COLO668 (cell line): ENCODE results near the gene PILRB.
"Not testable (repeated sequence)": the region's sequence is repeated elsewhere in the genome, so short reads cannot be mapped to it uniquely, and the experiment has no call there.

Source experiments
- DNase-seq: peaks from one replicate; lab custom pipeline; 2025; ENCODE audit not compliant: unreplicated experiment; lab: John Stamatoyannopoulos, UW

The PILRB gene

DNA sequence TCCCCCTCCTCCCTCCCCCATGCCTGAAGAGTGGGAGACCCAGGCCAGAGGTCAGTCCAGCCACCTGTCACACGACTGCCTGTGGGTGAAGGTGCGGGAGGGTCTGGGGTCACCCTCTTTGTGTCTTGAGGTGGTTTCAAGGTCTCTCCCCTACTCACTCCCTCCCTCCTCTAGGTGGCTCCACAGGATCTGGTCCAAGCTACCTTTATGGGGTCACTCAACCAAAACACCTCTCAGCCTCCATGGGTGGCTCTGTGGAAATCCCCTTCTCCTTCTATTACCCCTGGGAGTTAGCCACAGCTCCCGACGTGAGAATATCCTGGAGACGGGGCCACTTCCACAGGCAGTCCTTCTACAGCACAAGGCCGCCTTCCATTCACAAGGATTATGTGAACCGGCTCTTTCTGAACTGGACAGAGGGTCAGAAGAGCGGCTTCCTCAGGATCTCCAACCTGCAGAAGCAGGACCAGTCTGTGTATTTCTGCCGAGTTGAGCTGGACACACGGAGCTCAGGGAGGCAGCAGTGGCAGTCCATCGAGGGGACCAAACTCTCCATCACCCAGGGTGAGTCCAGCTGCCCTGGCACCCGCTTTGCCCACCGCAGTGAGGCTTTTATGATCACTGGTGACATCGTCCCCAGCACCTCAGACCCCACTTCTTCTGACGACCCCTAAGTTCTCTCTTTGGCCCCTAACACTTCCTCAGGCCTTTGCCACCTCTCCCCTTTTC, 16.1 kb downstream of the PILRB start:
- not testable (repeated sequence) for DNase-seq

GRCh38 chr7:100374601-100375000, 16.7 kb downstream of the PILRB start:
- no peak for DNase-seq

DNA sequence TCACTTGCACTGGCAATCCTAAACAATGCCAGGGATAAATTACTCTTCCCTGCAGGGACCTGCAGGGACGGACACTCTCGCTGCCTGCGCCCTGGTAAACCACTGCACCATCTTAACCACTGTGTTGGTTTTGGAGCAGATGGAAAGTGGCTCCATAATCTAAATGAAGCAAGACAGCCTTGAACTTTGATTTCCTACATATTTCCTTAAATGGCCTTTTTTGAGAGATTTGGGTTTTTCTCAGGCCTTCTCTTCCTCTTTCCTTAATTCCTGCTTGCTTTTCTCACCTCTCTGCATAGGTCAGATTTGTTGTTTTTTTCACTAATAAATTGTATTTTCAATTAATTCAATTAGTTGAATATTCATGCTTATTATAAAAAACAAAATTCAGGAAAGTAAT, 18.1 kb downstream of the PILRB start:
- DNase-seq, result no peak

- no peak for DNase-seq
These were observed 20.3 kb downstream of the PILRB start for GRCh38 chr7:100378114-100378755.

DNA sequence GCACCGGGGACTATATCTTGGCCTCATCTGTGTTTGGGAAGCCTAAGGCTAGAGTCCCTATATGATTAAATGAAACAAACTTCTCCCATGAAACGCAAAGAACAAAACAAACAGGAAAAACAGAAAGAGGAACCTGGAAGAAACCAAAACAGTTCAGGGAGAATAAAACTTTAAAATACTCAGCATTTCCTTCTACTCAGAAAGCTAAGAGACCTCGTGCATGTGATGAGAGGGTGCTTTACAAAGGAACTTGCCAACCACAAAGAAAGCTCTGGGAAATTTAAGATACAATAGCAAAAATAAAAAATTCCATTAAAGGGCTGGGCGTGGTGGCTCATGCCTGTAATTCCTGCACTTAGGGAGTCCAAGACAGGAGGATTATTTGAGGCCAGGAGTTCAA, 22.3 kb downstream of the PILRB start:
- no peak for DNase-seq

- not testable (repeated sequence) for DNase-seq
These were observed 23.8 kb downstream of the PILRB start for GRCh38 chr7:100381531-100382233.

DNA sequence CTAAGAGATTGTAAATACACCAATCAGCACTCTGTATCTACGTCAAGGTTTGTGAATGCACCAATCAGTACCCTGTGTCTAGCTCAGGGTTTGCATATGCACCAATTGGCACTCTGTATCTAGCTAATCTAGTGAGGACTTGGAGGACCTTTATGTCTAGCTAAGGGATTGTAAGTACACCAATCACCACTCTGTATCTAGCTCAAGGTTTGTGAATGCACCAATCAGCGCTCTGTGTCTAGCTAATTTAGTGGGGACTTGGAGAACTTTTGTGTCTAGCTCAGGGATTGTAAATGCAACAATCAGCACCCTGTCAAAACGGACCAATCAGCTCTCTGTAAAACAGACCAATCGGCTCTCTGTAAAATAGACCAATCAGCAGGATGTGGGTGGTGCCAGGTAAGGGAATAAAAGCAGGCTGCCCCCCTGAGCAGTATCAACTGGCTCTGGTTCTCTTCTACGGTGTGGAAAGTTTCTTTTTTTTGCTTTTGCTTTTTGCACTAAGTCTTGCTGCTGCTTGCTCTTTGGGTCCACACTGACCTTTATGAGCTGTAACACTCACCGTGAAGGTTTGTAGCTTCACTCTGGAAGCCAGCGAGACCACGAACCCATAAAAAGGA, 24.4 kb downstream of the PILRB start:
- not testable (repeated sequence) for DNase-seq

- DNase-seq, result no peak
These were observed 26.8 kb downstream of the PILRB start for GRCh38 chr7:100384628-100385294.

DNA sequence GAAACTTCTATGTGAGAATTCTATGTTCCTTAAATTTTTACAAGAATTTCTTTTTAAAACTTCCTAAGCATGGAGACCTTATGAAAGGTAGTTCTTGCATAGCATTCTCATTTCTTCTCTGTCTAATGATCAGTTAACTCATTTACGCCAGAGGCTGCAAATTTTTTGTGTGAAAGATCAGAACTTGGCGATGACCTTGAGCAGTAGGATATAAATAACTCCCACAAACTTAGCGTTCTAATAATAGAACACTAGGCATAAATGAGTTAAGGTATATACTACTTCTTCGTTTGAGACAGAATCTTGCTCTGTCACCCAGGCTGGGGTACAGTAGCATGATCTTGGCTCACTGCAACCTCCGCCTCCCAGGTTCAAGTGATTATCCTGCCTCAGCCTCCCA, 29.0 kb downstream of the PILRB start:
- DNase-seq, result no peak

DNA sequence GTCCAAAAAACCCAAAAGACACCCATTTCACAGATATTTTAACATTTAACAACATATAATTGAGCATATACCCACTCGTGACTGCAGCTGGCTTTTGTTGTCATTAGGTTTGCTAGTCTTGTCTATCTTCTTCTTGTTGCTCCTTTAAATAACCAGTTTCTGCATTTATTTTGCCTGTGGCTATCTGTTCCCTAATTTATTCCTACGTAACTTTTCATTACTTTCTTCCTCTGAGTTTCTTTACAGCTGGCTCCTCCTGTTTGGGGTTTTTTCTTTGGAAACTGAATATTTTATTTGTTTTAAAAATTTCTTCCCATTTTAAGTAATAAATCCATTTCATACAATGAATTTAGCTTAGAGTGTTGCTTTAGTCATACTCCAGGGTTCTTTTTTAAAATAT, 29.8 kb downstream of the PILRB start:
- no peak for DNase-seq

DNA sequence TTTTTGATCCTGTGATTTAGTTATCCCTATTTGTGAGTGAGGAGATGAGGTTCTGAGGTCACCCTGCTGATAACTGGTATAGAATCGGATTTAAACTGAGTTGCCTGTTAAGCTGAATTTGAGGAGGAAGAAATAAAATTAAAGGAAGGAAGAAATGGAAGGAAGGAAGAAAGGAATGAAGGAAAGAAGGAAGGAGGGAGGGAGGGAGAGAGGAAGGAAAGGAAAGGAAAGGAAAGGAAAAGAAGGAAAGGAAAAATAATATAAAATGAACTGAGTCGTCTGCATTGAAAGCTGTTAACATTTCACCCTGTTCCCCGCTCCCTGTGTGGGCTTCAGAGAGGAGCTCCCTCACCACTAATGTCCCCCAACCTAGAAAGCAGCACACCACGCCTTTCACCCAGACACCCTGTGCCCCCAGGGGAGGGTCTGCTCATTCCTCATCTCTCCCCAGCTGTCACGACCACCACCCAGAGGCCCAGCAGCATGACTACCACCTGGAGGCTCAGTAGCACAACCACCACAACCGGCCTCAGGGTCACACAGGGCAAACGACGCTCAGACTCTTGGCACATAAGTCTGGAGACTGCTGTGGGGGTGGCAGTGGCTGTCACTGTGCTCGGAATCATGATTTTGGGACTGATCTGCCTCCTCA, 31.6 kb downstream of the PILRB start:
- no peak for DNase-seq

GRCh38 chr7:100390286-100391009, 32.5 kb downstream of the PILRB start:
- DNase-seq, result no peak

- DNase-seq, result no peak
These were observed 35.5 kb downstream of the PILRB start for GRCh38 chr7:100393233-100393905.

DNA sequence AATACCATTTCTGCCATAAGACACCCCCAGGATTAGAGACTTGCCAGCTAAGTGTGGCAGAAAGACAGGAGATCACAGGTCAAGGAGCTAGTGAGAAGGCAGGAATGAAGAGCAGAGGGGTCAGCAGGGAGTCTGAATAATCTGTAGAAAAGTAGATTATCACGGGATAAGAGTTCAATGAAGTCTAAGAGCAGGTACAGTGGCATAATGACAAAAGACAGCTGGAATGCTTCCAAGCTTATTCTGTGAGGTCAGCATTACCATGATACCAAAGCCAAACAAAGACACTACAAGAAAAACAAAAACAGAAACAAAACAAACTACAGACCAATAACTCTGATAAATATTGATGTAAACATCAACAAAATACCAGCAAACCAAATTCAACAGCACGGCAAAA, 36.2 kb downstream of the PILRB start:
- DNase-seq, result no peak

DNA sequence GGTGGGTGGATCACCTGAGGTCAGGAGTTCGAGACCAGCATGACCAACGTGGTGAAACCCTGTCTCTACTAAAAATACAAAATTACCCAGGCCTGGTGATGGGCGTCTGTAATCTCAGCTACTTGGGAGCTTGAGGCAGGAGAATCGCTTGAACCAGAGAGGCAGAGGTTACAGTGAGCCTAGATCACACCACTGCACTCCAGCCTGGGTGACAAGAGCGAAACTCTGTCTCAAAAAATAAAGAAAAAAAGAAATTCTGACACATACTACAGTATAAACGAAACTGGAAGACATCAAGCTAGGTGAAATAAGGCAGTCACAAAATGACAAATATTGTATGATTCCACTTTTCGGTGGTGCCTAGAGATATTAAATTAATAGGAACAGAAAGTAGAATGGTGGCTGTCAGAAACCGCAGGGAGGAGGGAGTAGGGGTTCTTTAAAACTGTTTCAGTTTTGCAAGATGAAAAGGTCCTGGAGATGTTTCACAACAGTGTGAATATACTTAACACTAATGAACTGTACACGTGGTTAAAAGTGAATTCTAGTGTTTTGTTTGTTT, 38.6 kb downstream of the PILRB start:
- DNase-seq, result no peak

- no peak for DNase-seq
These were observed 39.6 kb downstream of the PILRB start for GRCh38 chr7:100397315-100398081.

DNA sequence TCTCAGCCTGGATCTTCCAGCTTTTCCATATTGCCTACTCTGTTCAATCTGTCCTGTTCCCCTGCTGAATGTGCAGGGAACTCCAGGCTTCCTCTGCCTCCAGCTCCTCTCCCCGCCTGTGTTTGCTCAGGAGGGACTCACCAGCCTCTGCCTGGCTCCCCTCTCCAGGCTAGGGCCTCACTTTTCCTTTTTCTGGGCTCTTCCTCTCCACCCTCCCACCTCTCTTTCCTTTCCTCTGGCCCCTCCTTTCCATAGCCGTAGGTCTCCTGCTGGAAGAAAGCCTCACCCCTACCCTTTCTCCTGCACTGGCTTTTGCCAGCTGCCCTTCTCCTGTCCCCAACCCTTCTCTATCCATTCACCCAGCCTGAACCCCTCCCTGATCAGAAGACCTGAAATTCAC, 40.3 kb downstream of the PILRB start:
- DNase-seq, result no peak

DNA sequence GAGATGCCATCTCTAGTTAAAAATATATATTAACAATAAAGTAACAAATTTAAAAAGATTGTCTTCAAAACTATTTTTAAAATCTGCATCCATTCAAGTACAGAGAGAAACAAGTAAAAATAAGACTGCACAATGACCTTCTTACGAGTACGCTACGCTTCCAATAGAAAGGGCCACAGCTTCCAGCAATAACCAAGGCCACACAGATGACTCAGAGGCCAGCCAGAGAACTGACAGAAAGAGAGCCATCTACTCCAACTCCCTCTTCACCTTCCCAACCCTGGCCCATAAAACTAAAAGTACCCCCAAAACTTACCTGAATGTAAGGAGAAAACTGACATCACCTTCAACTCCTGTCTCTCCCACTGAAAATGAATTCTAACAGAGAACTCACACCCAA, 42.1 kb downstream of the PILRB start:
- DNase-seq, result no peak
